GM18867 (cell line): ENCODE measurements around the gene GAB2.
"Not testable (repeated sequence)": the region's sequence is repeated elsewhere in the genome, so short reads cannot be mapped to it uniquely, and the experiment has no call there.

Experiments used
- ATAC-seq: cut with Tn5 transposase; IDR thresholded peaks from one replicate; pipeline ENCODE4 v1.9.1; 2021; ENCODE audit warnings: mild to moderate bottlenecking, moderate library complexity; ENCODE audit not compliant: unreplicated experiment

Gene GAB2

GRCh38 chr11:78290293-78291176 lies 127.1 kb downstream of the GAB2 start:
- no peak for ATAC-seq

DNA sequence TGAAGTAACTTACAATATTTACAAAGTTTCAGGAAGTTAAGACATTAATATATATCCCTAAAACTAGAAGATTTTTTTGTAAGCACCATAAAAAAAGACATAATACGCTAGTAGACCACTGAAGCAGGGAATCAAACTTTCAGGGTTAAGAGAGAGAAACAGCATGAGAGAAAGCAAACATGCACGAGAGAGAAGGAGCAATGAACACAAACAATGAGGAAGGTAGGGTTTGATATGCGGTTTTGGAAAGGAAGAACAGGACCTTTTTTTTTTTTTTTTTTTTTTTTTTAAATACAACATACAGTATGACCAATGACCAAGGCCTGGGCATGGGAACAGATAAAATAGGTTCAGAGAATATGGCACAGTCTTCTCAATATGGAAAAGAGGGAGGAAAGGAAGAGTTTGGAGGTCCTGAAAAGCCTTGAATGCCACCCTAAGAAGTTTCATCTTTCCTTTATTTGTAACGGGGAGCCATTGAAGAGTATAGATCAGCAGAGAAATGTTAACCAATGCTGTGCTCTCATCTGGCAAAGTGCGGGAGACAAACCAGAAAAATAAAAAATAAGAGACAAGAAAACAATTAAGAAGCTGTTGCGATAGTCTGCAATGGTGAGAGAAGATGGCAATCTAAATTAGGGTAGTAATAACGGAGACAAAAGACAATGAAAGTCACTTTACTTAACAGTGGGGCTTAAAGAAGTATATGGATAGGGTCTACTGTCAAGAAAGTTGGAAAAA lies 127.9 kb downstream of the GAB2 start:
- ATAC-seq: no peak

DNA sequence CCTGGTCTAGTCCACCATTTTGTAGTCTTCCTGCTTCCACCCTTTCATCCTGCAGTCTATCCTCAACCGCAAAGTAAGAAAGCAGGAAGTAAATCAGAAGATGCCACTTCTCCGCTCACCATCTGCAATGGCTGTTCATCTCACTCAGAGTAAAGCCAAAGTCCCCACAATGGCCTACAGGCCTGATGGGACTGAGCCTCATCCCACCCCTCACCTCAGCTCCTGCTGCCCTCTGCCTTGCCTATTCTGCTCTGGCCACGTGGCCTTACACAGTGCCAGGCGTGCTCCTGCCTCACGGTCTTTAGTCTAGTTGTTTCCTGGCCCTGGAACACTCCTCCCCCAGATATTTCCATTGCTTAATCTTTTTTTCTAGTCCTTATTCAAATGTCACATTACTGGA lies 133.4 kb downstream of the GAB2 start:
- ATAC-seq: no peak

GRCh38 chr11:78282821-78283220 lies 134.8 kb downstream of the GAB2 start:
- no peak for ATAC-seq

- no peak for ATAC-seq
These were observed 136.1 kb downstream of the GAB2 start for GRCh38 chr11:78281511-78281910.

GRCh38 chr11:78277314-78277994 lies 140.2 kb downstream of the GAB2 start:
- ATAC-seq: no peak

DNA sequence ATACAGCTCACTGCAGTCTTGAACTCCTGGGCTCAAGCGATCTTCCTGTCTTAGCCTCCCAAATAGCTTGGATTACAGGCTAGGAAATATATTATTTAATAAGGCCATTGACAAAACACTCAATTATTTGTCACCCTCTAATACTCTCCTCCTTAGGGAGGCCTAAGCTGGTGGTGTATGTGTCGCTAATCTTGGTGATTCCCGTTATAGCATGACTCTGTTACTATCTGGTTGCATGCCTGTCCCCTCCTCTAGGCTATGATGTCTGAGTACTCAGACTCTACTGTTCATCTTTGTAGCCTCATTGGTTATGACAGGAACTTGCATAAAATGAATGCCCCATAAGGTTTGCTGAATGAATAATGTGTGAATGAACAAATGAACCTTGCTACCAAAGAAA lies 141.3 kb downstream of the GAB2 start:
- no peak for ATAC-seq

GRCh38 chr11:78274739-78275138 lies 142.9 kb downstream of the GAB2 start:
- no peak for ATAC-seq

DNA sequence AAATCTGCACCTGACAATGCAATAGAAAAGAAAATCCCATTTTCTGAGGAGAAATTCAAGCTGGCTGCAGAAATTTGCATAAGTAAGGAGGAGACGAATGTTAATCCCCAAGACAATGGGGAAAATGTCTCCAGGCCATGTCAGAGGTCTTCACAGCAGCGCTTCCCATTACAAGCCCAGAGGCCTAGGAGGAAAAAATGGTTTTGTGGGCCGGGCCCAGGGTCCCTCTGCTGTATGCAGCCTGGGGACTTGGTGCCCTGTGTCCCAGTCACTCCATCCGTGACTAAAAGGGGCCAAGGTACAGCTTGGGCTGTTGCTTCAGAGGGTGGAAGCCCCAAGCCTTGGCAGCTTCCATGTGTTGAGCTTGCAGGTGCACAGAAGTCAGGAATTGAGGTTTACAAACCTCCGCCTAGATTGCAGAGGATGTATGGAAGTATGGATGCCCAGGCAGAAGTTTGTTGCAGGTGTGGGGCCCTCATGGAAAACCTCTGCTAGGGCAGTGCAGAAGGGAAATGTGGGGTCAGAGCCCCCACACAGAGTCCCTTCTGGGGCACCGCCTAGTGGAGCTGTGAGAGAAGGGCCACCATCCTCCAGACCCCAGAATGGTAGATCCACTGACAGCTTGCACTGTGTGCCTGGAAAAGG lies 144.9 kb downstream of the GAB2 start:
- ATAC-seq: not testable (repeated sequence)

GRCh38 chr11:78271801-78272200 lies 145.8 kb downstream of the GAB2 start:
- ATAC-seq: not testable (repeated sequence)

DNA sequence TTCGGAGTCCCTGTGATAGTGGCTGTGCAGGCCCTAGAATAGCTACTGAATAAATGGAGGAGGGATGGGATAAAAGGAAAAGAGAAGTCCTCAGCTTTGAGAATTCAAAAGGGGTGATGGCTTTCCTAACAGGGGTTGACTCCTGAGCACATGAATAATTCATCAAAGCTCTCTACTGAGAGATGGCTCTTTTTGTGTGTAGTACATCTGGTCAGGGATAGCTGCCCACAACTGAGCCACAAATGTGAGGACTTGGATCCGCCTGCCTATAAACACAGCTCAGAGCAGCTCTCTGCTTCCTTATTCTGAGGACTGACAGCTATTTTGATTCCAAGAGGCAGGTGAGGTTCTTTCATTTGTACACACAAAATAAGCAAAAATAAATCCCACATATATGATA lies 146.6 kb downstream of the GAB2 start:
- ATAC-seq: no peak

GRCh38 chr11:78269806-78270205 lies 147.8 kb downstream of the GAB2 start:
- ATAC-seq: no peak

DNA sequence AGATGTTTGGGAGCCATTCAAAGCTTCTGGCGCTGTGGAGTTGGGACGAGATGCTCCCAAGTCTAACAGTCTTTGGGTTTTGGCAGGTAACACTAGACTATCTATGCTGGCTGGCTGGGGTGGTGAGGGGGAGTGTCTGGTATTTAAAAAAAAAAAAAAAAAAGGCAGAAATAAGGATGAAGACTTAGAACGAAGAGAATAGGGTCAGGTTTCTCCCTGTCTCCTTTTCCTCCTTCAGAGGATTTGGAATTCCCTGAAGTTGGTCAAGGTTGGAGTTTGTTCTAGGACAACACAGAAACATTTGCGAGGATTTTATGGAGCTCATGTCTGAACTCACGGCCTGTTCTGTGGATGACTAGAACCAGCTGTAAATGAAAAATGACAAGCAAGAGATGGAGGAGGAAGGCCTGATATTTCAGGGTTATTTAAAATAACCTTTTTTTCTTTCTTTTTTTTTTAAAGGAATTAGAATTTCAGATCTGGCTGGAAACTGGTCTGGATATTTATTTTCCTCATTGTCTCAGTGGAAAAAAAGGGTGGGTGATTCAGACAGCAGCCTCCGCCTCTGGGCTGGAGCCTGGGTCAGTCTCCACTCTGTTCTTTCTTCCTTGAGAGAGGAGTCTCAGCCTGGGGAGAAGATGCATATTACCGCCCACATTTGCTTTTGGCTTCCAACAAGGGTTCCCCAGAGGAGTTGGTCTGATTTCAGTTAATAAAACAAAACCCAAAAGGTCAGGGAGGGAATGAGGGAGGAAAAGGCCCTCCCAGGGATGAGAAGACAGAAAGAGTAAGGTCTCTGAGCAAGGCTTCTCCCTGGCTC lies 148.8 kb downstream of the GAB2 start:
- ATAC-seq: no peak

DNA sequence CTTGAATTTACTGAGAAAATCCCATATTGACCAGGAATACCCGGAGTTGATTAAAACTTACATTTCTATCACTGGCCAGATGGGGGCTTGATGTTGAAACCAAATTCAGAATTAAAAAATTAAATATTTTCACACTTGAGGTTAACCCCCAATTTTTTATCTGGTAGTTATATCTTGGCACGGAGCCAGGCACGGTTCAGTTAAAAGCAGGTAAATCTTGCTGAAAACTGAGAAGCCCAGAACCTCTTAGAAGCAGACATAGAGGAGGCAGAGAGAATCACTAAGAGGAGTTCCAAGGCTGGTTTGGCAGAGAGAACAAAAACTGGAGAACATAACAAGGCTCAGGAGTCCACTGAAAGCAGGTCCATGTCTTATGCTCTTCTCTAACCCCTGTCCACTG lies 151.2 kb downstream of the GAB2 start:
- ATAC-seq: no peak

- no peak for ATAC-seq
These were observed 152.3 kb downstream of the GAB2 start for GRCh38 chr11:78265326-78265725.

- ATAC-seq: no peak
These were observed 154.9 kb downstream of the GAB2 start for GRCh38 chr11:78262691-78263090.

DNA sequence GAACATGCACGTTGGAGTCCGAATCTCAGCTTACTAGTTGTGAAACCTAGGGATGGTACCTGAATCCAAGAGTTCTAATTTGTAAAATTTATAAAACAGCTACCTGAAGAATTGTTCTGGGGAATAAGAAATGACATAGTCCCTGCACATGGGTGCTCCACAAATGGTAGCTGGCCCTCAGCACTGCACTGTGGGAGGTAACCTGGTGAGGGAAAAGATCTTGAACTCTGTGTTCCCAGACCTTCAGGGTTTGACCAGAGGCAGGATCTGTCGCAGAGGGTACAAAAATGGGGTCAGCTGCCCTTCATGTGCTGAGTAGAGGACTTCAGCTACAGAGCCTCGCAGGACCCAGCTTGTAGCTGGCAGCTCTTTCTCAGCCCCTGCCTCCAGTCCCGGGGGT lies 155.4 kb downstream of the GAB2 start:
- ATAC-seq: no peak

DNA sequence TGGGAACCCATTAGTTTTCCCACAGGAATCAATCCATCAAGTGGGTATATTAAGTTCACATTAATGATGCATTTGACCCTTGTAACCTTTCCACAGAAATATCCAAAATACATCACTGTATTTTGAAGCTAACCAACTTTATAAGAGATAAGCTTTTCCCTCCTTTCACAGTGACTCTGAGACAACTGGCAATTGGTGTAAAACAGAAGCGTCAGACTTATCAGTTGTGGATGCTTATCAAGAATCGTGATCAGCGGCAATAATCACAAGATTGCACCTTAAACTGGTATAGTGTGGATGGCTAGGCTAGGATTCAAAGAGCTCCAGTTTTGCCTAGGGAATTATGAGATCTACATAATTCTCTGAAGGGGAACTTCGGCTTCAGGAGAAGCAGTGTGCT lies 155.8 kb downstream of the GAB2 start:
- ATAC-seq: no peak

DNA sequence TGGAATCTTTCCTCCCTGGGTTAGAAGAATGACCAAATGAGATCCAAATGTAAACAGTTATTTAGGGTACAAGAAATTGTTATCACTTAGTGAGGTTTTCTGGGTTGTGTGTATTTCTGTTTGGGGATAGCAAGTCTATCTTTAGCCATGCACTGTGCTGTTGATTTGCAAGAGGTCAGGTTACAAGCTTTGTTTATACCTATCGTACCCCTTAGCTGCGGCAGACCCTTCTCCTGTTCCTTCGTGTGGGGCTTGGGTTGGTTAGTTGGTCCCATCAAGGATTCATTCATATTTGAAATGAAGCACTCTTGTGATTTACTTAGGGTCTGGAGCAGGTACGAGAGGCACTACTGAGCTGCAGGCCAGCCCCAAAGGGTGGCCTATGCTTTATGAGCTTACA lies 156.3 kb downstream of the GAB2 start:
- no peak for ATAC-seq

DNA sequence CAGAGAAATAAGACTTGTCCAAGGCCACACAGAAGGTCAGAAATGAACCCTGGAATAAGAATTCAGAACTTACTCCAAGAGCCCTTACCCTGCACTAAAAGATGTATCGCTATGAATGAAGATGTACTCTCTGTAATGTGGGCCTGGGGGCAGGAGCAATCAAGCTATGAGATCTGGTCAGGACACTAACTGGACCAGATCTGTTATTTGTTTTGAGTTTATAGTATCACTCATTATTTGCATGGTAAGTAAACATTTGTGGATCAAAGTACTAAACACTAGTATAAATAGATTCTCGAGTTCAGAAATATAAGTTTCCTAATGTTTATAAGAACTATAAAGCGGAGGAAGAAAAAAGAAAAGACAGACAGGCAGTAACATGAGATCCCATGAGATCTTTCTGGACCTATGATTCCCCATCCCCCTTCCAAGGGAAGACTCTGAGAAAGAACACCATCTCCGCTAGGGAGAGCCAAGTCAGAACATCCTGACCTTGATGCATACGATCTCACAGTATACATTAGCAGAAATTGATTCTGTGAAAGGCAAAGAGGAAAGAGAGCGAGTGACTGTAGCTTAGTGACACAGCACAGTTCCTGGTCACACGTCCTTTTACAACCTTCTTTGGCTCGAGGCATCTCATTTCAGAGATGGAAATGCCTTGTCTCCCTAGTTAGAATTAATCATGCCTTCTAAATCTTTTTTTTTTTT lies 157.7 kb downstream of the GAB2 start:
- ATAC-seq: no peak
